K562 (cell line): ENCODE measurements around the gene TANGO6. TPM values are rescaled to one million over a fixed set of nuclear protein-coding genes. Genes with fewer than 3 reads are reported as not detected.

Source experiments
- ATAC-seq: fragments of 200-7000 bp; cut with Tn5 transposase; 3 replicates; pipeline ENCODE4 v1.9.1; 2020; ENCODE audit warnings: moderate library complexity
- BruUV-seq: library from RNA; stranded (reverse); fragments of 400-500 nt; replicated peaks from 2 replicates; lab custom pipeline; 2021; lab: Mats Ljungman, UMichigan
- CTCF ChIA-PET: fragments of 300-600 bp; formaldehyde crosslinking; extraction: SDS; loops from one replicate; lab custom pipeline; 2021; ENCODE audit warnings: low intra/inter-chr PET ratio; lab: Yijun Ruan, JAX
- POLR2A ChIA-PET: fragments of 300-600, 350-650 bp; sonication (Branson Sonifier 250); formaldehyde crosslinking; extraction: SDS; loops from one replicate; lab custom pipeline; 2021; ENCODE audit warnings: antibody characterized with exemption, inconsistent platforms; lab: Yijun Ruan, JAX
- DNase-seq, 4 experiments: peaks; one replicate each; pipeline versions ENCODE4 v3.0.0 to v3.0.0-alpha.2; 2011 to 2018; ENCODE audit warnings: low spot score in 3 of 4, mixed read lengths in 3 of 4; ENCODE audit errors: extremely low read depth in 1 of 4
- FAIRE-seq: peaks from 2 replicates; lab custom pipeline; 2011; peaks lifted over from hg19 to GRCh38; lab: Jason Lieb, UNC
- H2AFZ ChIP-seq: 2 replicates; pipeline ENCODE4 v1.6.0; 2011; ENCODE audit warnings: low read depth, low read length, control low read depth, inconsistent platforms
- H3K27ac ChIP-seq: fragments of 200-600 bp; 3 replicates; pipeline ENCODE4 v1.8.0; 2011; ENCODE audit warnings: low read depth, mild to moderate bottlenecking, control low read depth, inconsistent platforms, low read length, moderate library complexity, mixed read lengths; ENCODE audit errors: extremely low read depth
- H3K27me3 ChIP-seq, 2 experiments: fragments of 300-600 bp in 1 of 2; 2 replicates in 1 of 2; 3 replicates in 1 of 2; pipeline versions ENCODE4 v1.6.0 to v1.8.0; 2011; ENCODE audit warnings: inconsistent platforms in 2 of 2, low read length in 2 of 2, mild to moderate bottlenecking in 1 of 2, mixed read lengths in 1 of 2, moderate library complexity in 1 of 2; ENCODE audit not compliant: control insufficient read depth in 2 of 2, insufficient read depth in 2 of 2
- H3K36me3 ChIP-seq: fragments of 300-600 bp; 3 replicates; pipeline ENCODE4 v1.8.0; 2011; ENCODE audit warnings: mild to moderate bottlenecking, low read length, inconsistent platforms; ENCODE audit not compliant: control insufficient read depth, insufficient read depth
- H3K4me1 ChIP-seq, 2 experiments: fragments of 200-600 bp in 1 of 2; replicated peaks in 1 of 2; 2 replicates in 1 of 2; 3 replicates in 1 of 2; pipeline versions ENCODE4 v1.5.1 to v1.8.0; 2011; ENCODE audit warnings: inconsistent platforms in 2 of 2, low read length in 2 of 2, mild to moderate bottlenecking in 1 of 2, mixed read lengths in 1 of 2, moderate library complexity in 1 of 2; ENCODE audit not compliant: control insufficient read depth in 2 of 2, insufficient read depth in 2 of 2
- H3K4me2 ChIP-seq: 2 replicates; pipeline ENCODE4 v1.6.1; 2011; ENCODE audit warnings: low read length, control low read depth, inconsistent platforms, mixed read lengths; ENCODE audit not compliant: insufficient read depth
- H3K4me3 ChIP-seq: fragments of 200-600 bp; sonication (generic), shearing (Covaris generic); 2 replicates; pipeline ENCODE4 v1.5.1; 2016; ENCODE audit warnings: control low read depth, inconsistent platforms
- H3K79me2 ChIP-seq: fragments of 200-600 bp; 3 replicates; pipeline ENCODE4 v1.8.0; 2011; ENCODE audit warnings: low read length, inconsistent platforms; ENCODE audit not compliant: control insufficient read depth, insufficient read depth
- H3K9ac ChIP-seq, 2 experiments: 2 replicates each; pipeline versions ENCODE4 v1.6.0 to v1.6.1; 2011; ENCODE audit warnings: low read depth in 2 of 2, low read length in 2 of 2, control low read depth in 1 of 2, inconsistent platforms in 1 of 2, mild to moderate bottlenecking in 1 of 2, mixed read lengths in 1 of 2; ENCODE audit not compliant: insufficient read depth in 1 of 2
- H3K9me1 ChIP-seq: one replicate; pipeline ENCODE4 v1.6.0; 2011; ENCODE audit warnings: inconsistent platforms, mild to moderate bottlenecking, low read length, moderate library complexity; ENCODE audit not compliant: control insufficient read depth, insufficient read depth
- H3K9me3 ChIP-seq: replicated peaks from 2 replicates; pipeline ENCODE4 v1.5.1; 2011; ENCODE audit warnings: low read depth, low read length, inconsistent platforms; ENCODE audit not compliant: control insufficient read depth, insufficient read depth
- H4K20me1 ChIP-seq: replicated peaks from 2 replicates; pipeline ENCODE4 v1.6.1; 2011; ENCODE audit warnings: low read length, inconsistent platforms, mixed read lengths; ENCODE audit not compliant: control insufficient read depth, insufficient read depth
- CEBPB ChIP-seq: fragments of 450-650 bp; IDR thresholded peaks from 2 replicates; pipeline ENCODE4 v1.6.1; 2016; ENCODE audit warnings: missing genetic modification characterization, missing compliant biosample characterization
- CEBPG ChIP-seq, 3 experiments: fragments of 200-800 bp in 1 of 3; sonication (Bioruptor generic) in 1 of 3; sonication (generic) in 1 of 3; formaldehyde crosslinking in 1 of 3; IDR thresholded peaks in 2 of 3; conservative IDR thresholded peaks in 1 of 3; 2 replicates each; pipeline versions ENCODE4 v1.6.1 to v1.8.0; 2016 to 2022; ENCODE audit warnings: missing compliant biosample characterization in 2 of 3, missing genetic modification characterization in 2 of 3, mild to moderate bottlenecking in 1 of 3, missing genetic modification reagents in 1 of 3
- CSDE1 ChIP-seq, 2 experiments: fragments of 450-650 bp; IDR thresholded peaks; 2 replicates each; pipeline ENCODE4 v1.6.1; 2016; ENCODE audit warnings: mild to moderate bottlenecking in 1 of 2
- ERF ChIP-seq: fragments of 450-650 bp; formaldehyde crosslinking; IDR thresholded peaks from 2 replicates; pipeline ENCODE4 v1.4.0; 2020; ENCODE audit warnings: mild to moderate bottlenecking, mixed read lengths
- FIP1L1 ChIP-seq: fragments of 200-400 bp; formaldehyde crosslinking; IDR thresholded peaks from 2 replicates; pipeline ENCODE4 v1.6.1; 2018; ENCODE audit warnings: mild to moderate bottlenecking, low read depth, low read length; ENCODE audit not compliant: poor library complexity, severe bottlenecking
- FOXA3 ChIP-seq, 2 experiments: fragments of 450-650 bp in 1 of 2; sonication (generic) in 1 of 2; formaldehyde crosslinking; IDR thresholded peaks in 1 of 2; conservative IDR thresholded peaks in 1 of 2; 2 replicates each; pipeline versions ENCODE4 v1.4.0 to v1.8.0; 2020 to 2022; ENCODE audit warnings: mild to moderate bottlenecking in 2 of 2, missing genetic modification reagents in 1 of 2
- GTF2F1 ChIP-seq: IDR thresholded peaks from 2 replicates; pipeline ENCODE4 v1.6.1; 2011; ENCODE audit warnings: low read depth, low read length, improper control_type of control experiment
- HDGF ChIP-seq: fragments of 450-650 bp; IDR thresholded peaks from 2 replicates; pipeline ENCODE4 v1.6.1; 2016
- LEF1 ChIP-seq: fragments of 450-650 bp; IDR thresholded peaks from 2 replicates; pipeline ENCODE4 v1.6.1; 2016; ENCODE audit warnings: mild to moderate bottlenecking
- MYNN ChIP-seq, 2 experiments: sonication (generic); formaldehyde crosslinking in 1 of 2; IDR thresholded peaks; 2 replicates each; pipeline versions ENCODE4 v1.5.0 to v1.6.1; 2016 to 2020; ENCODE audit warnings: antibody characterized with exemption in 1 of 2, missing genetic modification reagents in 1 of 2
- RBM17 ChIP-seq: fragments of 200-400 bp; formaldehyde crosslinking; IDR thresholded peaks from 2 replicates; pipeline ENCODE4 v1.6.1; 2017; ENCODE audit warnings: low read depth, mild to moderate bottlenecking, low read length, borderline replicate concordance
- ZNF121 ChIP-seq: sonication (generic); formaldehyde crosslinking; conservative IDR thresholded peaks from 2 replicates; pipeline ENCODE4 v1.8.0; 2022; ENCODE audit warnings: missing genetic modification reagents
- ZNF408 ChIP-seq: fragments of 250-450 bp; sonication (Bioruptor Pico); IDR thresholded peaks from 2 replicates; pipeline ENCODE4 v1.4.0; 2020; ENCODE audit warnings: low read depth, mild to moderate bottlenecking, moderate library complexity
- ZNF778 ChIP-seq: fragments of 450-650 bp; formaldehyde crosslinking; IDR thresholded peaks from 2 replicates; pipeline ENCODE4 v1.4.0; 2020; ENCODE audit warnings: mild to moderate bottlenecking, moderate library complexity
- WGBS: fragments of 100-300 bp; shearing (Covaris generic); methylation state at CpG from one replicate; pipeline ENCODE4 v1.1.6; 2016; ENCODE audit warnings: low coverage, mixed read lengths; ENCODE audit not compliant: insufficient coverage; ENCODE audit errors: missing lambda C conversion rate; 5-methylcytosine and 5-hydroxymethylcytosine counted together
- in situ Hi-C: fragments of 300-500 bp; cut with MboI; formaldehyde crosslinking; loops from 4 replicates; pipeline ENCODE4 v1.15.0; 2018; ENCODE audit warnings: inconsistent platforms, mixed read lengths
- intact Hi-C: fragments of 100-400 bp; cut with micrococcal nuclease; formaldehyde crosslinking; loops from 2 replicates; pipeline ENCODE4 v1.14.2; 2022
- polyA plus RNA-seq, 8 experiments: library from polyadenylated mRNA; depleted of rRNA in 4 of 8; stranded (reverse) in 5 of 8; unstranded in 3 of 8; fragments of >200 nt; fragmentation: Nextera tagmentation in 2 of 8; fragmentation: Illumina TruSeq in 1 of 8; extraction: Ambion mirVana in 2 of 8; extraction: Trizol in 1 of 8; gene quantifications; 2 replicates each; pipeline versions ENCODE4 v1.2.1 to v1.2.3, GENCODE V29; 2011 to 2014; ENCODE audit warnings: inconsistent platforms in 1 of 8, missing spikeins in 1 of 8
- total RNA-seq, 7 experiments: library from RNA; depleted of rRNA in 6 of 7; stranded (reverse); fragments of >200 nt in 6 of 7; fragmentation: Illumina TruSeq in 2 of 7; extraction: Trizol in 2 of 7; gene quantifications; 2 replicates each; pipeline versions ENCODE4 v1.2.1 to v1.2.3, GENCODE V29; 2011 to 2021; ENCODE audit warnings: low replicate concordance in 1 of 7
- TF ChIP-seq, protein P1 (sequence below): sonication (generic); formaldehyde crosslinking; IDR thresholded peaks from 2 replicates; pipeline ENCODE4 v1.8.0; 2022; ENCODE audit warnings: mild to moderate bottlenecking, missing genetic modification reagents
- TF ChIP-seq, protein P2 (sequence below): sonication (generic); formaldehyde crosslinking; IDR thresholded peaks from 2 replicates; pipeline ENCODE4 v1.8.0; 2022; ENCODE audit warnings: mild to moderate bottlenecking, missing genetic modification reagents

Gene TANGO6
- total and polyA plus RNA-seq, 9 of the 15 experiments (the other 6 are each of a cell fraction or from before 2014, with no cell fraction given): 1.6 to 15.2 (median 9.6) TPM

DNA sequence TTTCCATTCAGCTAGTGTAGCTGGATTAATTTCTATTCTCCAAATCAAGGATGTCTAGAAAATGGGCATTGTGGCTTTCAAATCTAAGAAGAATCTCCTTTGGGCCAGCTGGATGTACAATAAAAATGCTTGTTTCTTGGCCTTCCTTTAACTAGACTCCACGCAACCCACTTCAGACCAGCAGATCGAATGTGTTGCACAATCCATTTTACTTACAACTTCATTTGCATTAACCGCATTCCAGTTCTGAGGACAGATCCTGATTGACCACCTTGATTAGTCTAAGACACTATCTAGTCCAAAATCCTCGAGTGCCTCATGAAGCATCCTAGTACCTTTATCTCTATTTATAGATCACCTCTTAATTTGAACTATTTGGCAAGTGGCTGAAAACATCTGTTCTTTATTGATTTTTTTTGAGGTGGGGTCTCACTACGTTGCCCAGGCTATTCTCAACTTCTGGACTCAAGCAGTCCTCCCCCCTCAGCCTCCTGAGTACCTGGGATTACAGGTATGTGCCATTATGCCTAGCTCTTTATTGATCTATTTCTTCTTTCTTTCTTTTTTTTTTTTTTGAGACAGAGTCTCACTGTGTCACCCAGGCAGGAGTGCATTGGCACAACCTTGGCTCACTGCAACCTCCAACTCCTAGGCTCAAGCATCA is 241.8 kb downstream of the TANGO6 start:
- WGBS: 53% methylated on average over 5 of the region's 5 CpGs
- H2AFZ ChIP-seq: no peak overlapping the region
- H3K4me2 ChIP-seq: no peak overlapping the region
- in situ Hi-C loops (no loop called here), intact Hi-C loops (no loop called here)
- H3K27me3 ChIP-seq: peaks cover 0 to 4% of the 10 kb centered on the region in 2 experiments; a peak in 2 of 5 replicates
- CTCF ChIA-PET: interaction anchor here (0.6 kb wide), 1 partner anchor 62 kb away, joined by 9 read pairs; no protein-coding TSS in a partner anchor
- POLR2A ChIA-PET: interaction anchor here (0.7 kb wide), 1 partner anchor 13 kb away, joined by 3 read pairs; no protein-coding TSS in a partner anchor
- H3K4me1 ChIP-seq: peaks cover 11 to 13% of the 10 kb centered on the region in 2 experiments
- no peaks in the 10 kb centered on the region for H3K36me3 ChIP-seq
- peaks cover 4% of the 10 kb centered on the region for H3K9me1 ChIP-seq
- BruUV-seq: no TSS peak
- 0 out of 2 replicates have a peak, but pooled peaks cover 10% of the 10 kb centered on the region for H4K20me1 ChIP-seq
- H3K79me2 ChIP-seq: no peaks in the 10 kb centered on the region
- no peak overlapping the region for H3K27ac ChIP-seq
- 0 out of 2 replicates have a peak, but pooled peaks have one; percentile 35 for TF ChIP-seq ZNF121 (CRISPR knock-in tag)
- no peak for TF ChIP-seq MYNN (IDR thresholded peaks at IDR 0.05)
- no peak for TF ChIP-seq MYNN (CRISPR knock-in tag; IDR thresholded peaks at IDR 0.05)
- no peak for TF ChIP-seq FOXA3 (CRISPR knock-in tag; conservative IDR thresholded peaks at IDR 0.05 in 1 of 2, IDR thresholded peaks at IDR 0.05 in 1 of 2)
- TF ChIP-seq, protein P1, sequence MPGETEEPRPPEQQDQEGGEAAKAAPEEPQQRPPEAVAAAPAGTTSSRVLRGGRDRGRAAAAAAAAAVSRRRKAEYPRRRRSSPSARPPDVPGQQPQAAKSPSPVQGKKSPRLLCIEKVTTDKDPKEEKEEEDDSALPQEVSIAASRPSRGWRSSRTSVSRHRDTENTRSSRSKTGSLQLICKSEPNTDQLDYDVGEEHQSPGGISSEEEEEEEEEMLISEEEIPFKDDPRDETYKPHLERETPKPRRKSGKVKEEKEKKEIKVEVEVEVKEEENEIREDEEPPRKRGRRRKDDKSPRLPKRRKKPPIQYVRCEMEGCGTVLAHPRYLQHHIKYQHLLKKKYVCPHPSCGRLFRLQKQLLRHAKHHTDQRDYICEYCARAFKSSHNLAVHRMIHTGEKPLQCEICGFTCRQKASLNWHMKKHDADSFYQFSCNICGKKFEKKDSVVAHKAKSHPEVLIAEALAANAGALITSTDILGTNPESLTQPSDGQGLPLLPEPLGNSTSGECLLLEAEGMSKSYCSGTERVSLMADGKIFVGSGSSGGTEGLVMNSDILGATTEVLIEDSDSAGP (CRISPR knock-in tag): no peak
- no peak for TF ChIP-seq GTF2F1
- no peak for TF ChIP-seq ERF (CRISPR knock-in tag)
- TF ChIP-seq ZNF778: no peak
- no peak for TF ChIP-seq FIP1L1
- no peak for TF ChIP-seq RBM17
- no peak for TF ChIP-seq HDGF
- TF ChIP-seq CSDE1 (IDR thresholded peaks at IDR 0.05): no peak
- TF ChIP-seq ZNF408 (CRISPR knock-in tag): no peak
- no peak for TF ChIP-seq CEBPG (CRISPR knock-in tag; IDR thresholded peaks at IDR 0.05)
- peak; percentile 27 to 28; a peak in 2 of 4 replicates for TF ChIP-seq CEBPG (tag; conservative IDR thresholded peaks at IDR 0.05 in 1 of 2, IDR thresholded peaks at IDR 0.05 in 1 of 2)
- no peak for TF ChIP-seq LEF1
- TF ChIP-seq, protein P2, sequence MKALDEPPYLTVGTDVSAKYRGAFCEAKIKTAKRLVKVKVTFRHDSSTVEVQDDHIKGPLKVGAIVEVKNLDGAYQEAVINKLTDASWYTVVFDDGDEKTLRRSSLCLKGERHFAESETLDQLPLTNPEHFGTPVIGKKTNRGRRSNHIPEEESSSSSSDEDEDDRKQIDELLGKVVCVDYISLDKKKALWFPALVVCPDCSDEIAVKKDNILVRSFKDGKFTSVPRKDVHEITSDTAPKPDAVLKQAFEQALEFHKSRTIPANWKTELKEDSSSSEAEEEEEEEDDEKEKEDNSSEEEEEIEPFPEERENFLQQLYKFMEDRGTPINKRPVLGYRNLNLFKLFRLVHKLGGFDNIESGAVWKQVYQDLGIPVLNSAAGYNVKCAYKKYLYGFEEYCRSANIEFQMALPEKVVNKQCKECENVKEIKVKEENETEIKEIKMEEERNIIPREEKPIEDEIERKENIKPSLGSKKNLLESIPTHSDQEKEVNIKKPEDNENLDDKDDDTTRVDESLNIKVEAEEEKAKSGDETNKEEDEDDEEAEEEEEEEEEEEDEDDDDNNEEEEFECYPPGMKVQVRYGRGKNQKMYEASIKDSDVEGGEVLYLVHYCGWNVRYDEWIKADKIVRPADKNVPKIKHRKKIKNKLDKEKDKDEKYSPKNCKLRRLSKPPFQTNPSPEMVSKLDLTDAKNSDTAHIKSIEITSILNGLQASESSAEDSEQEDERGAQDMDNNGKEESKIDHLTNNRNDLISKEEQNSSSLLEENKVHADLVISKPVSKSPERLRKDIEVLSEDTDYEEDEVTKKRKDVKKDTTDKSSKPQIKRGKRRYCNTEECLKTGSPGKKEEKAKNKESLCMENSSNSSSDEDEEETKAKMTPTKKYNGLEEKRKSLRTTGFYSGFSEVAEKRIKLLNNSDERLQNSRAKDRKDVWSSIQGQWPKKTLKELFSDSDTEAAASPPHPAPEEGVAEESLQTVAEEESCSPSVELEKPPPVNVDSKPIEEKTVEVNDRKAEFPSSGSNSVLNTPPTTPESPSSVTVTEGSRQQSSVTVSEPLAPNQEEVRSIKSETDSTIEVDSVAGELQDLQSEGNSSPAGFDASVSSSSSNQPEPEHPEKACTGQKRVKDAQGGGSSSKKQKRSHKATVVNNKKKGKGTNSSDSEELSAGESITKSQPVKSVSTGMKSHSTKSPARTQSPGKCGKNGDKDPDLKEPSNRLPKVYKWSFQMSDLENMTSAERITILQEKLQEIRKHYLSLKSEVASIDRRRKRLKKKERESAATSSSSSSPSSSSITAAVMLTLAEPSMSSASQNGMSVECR (CRISPR knock-in tag): no peak
- TF ChIP-seq CEBPB: peak; percentile 58
- DNase-seq: no peak
- no peaks in the 10 kb centered on the region for H3K9me3 ChIP-seq
- H3K4me3 ChIP-seq: no peak overlapping the region
- peak; percentile 11 for FAIRE-seq
- no peak for ATAC-seq
- H3K9ac ChIP-seq: no peak overlapping the region
